Activated effector memory CD4-positive, alpha-beta T cell treated with Interleukin-2 at 50 U/mL for 16 hours (primary cell): ENCODE results near the gene PPP1R17.

ENCODE experiments used
- DNase-seq: peaks from one replicate; pipeline ENCODE4 v3.0.0-alpha.2; 2020

The PPP1R17 gene

DNA sequence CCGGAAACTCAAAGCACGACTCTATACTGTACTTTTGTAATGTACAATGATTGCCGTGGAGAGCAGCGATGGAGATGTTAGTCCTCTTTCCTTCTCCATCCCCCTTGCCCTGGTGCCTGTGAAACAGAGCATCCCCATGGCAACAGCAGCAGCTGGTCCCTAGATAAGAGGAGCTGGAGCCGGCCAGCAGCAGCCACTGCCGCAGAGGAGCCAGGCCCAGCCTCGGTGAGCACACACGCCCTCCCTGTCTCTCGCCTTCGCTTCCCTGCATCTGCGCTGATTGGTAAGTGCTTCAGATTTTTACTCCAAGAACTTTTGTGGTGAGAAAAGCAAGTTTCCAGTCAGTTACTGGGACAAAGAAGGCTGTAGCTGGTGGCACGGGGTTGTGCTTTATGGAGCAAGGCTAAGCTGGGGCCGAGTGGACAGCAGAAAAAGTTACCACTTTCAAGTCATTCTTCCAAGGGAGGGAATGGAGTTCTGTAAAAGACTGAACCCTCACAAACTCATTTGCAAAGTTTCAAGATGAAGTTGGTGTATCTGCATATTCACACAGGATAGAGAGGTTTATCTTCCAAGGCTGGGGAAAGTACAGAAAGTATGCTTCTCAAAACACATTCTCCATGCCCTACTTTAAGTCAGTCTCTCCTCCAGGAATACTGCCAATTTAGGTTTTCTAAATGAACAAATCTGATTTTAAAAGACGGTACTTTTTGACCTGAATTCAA is at the start of gene PPP1R17:
Gene PPP1R17, plus strand, starts transcription at position 192 of the 725 bp plus-strand sequence. CDS start 5,227 bp downstream, outside the sequence.
- DNase-seq: no peak

DNA sequence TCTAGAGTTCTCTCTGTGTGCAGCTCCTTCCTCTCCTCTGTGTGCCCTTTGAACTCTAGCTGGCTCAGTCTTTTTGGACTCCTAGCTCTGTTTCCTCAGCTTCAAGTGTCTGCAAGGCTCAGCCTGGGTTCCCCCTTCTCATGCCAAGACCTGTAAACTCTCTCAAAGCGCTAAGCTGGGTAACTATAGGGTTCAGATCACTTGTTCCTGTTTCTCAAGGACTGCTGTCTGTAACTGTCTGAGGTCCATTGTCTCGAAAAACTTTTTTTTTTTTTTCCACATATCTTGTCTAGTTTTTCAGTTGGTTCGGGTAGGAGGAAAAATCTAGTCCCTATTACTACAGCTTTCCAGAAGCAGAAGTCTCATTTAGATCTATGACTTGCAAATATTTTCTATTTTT is 46.6 kb upstream of the PPP1R17 start:
- DNase-seq: no peak

DNA sequence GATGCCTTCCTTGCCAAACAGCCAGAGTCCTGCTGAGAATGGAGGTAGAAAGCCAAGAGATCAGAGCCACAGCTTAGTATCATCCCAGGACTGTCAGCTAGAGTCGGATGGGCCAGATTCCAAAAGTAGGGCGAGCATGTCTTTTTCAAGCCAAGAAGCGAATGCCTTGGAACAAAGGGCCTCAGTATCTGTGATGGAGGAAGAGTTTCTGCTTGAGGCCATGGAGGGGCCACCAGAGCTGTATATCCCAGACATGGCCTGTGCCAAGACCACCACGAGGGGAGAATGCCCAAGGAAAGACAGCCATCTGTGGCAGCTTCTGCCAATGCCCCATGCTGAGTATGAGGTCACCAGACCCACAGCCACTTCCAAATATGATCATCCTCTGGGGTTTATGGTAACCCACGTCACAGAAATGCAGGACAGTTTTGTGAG is 44.3 kb upstream of the PPP1R17 start:
- no peak for DNase-seq

DNA sequence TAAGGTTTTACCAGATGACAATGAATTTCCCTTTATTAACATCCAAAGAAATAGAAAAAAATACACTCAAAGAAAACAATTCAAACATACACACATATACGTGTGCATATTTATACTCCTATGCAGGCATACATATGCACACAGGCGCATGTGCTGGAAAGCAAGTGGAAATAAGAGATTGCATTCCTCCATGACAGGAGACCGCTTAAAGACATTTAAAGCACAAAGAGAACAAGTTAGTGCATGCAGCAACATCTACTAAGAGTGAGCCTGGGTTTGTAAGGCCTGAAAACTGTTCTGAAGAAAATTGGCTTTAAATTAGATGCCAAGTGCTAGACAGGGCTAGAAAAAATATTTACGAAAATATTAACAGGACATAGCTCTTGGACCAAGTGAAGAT is 40.1 kb upstream of the PPP1R17 start:
- DNase-seq: no peak

DNA sequence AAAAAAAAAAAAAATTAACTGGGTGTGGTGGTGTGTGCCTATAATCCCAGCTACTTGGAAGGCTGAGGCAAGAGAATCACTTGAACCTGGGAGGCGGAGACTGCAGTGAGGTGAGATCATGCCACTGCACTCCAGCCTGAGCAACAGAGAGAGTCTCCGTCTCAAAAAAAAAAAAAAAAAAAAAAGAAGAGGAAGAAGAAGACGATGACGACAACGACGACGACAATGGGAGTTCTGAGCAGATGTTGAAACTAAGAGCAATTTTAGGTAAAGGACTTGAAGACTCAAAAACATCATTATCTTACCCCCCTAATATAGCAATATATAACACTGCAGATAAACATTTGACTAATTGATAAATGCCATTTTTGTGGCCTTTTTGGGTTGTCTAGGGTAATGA is 39.5 kb upstream of the PPP1R17 start:
- DNase-seq: no peak

DNA sequence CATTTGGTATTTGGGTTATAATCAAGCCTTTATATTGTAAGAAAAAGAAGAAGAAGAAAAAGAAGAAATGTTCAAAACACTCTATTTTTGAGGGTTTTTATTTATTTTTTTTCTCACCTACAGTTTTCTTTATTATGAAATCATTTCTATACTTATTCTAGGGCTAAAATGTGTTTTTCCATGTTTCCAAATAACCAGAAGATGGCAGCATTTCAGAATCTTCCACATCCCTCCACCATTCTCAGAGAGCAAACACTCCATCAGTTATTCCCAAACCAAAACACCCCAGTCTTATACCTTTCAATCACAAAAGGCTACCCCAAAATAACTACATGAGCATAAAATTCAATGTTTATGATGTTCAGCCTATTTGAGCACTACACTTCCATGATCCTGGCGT is 38.7 kb upstream of the PPP1R17 start:
- DNase-seq: no peak

DNA sequence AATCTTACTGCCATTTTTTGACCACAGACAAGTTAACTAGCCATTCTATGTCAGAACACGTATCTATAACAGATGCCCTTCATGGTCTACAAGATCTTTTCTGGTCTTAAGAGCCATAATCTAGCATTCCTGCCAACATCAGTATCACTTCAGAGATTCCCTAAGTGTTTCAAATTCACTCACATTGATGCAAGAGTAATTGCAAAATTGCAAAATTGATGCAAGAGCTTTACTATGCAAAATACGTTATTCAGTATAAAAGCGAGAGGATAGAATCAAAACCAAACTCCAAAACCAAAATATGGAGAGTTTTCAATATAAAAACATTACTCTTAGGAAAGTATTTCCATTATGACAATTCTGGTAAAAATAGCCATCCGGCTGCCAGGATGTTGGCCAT is 38.1 kb upstream of the PPP1R17 start:
- DNase-seq: no peak

DNA sequence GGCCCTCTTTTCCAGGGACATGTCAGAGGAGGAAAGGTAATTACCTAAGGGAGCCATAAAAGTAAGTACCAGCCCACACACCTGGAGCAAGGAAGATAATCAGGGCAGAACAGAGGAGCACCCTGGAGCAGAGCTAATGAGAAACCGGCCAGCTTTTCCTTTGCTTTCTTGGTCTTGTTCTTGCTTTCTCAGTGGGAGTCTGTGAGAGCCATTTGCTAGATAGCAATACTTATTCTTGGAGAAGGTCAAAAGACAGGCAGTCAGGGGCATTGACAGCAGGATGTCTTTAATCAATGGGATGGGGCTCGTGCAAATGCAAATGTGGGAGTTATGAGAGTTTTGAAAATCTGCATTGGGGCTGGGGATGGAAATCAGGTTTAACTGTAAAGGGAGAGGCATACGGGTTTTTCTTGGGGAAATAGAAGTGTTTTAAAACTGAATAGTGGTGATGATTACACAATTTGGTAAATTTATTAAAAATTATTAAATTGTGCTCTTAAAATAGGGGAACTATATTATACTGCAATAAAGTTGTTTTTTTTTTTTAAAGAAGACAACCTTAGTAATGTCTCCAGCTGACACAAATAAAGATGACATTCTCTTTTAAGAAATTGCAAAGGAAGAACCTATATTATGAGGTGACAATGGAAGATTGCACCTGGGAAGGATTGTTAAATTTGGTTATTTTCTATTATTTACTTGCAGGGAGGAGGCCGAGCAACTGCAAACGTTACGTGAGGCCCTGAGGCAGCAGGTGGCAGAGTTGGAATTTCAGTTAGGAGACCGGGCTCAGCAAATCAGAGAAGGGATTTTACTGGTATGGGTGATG is 35.6 kb upstream of the PPP1R17 start:
- DNase-seq: no peak

DNA sequence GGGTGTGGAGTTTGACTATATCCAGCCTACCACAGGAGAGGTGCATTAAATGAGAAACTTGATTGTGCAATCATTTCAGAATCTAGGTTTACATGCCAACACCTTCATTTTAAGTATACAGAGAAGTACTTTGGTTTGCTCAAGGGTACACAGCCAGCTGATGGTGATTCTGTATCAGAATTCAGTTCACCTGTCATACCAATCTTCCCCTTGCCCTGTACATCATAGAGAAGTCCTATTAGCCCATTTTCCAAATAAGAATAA is 35.0 kb upstream of the PPP1R17 start:
- DNase-seq: no peak

DNA sequence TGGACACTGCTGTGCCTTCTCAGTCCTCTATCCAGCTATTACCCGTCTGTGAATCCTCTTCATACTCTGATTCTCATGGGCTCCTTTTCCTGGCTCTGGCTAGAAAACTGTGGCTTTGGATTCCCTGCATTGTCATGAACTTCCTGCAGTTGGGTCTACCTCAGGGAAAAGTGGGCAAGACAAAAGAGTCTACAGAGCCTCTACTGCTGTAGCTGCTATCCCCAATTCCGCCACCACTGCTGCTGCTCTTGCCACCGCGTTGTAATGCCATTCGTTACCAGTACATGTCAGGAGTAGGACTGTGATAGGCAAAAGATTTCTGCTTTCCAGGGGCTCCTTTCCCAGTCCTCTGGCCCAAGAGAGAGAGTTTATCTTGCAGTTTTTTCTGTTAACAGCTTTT is 23.9 kb upstream of the PPP1R17 start:
- no peak for DNase-seq

DNA sequence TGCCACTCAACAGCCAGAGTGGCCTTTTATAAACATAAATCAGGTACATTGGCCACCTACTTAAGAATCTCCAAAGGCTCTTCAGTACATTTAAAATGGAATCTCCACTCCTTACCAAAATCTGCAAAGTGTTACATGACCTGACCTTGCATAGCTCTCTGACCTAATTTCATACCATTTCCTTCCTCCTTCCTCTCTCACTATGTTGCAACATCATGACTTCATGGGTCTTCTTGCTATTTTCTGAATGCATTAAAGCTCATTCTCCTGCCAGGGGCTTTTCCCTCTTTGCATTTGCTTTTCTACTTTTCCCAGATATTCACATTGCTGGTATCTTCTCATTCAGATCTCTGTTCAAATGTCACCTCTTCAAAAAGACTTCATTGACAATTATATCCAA is 22.1 kb upstream of the PPP1R17 start:
- no peak for DNase-seq

DNA sequence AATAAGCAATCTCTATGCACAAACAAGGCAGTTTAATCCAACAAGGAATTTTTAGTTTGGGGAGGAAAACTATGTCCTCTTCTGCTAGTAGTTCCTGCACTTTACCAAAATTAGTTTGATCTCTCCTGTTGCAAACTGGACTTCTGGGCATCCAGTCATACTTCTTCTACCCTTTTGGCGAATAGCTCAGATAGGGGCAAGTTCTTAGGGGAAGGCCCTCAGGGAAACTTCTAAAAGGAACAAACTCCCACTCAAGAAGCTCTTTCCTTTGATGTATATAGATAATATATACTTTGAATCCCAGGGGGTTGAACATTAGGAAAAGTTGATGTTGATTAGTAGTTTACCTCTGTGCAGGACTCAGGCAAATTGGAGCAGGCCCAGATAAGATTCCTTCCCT is 21.5 kb upstream of the PPP1R17 start:
- DNase-seq: no peak

DNA sequence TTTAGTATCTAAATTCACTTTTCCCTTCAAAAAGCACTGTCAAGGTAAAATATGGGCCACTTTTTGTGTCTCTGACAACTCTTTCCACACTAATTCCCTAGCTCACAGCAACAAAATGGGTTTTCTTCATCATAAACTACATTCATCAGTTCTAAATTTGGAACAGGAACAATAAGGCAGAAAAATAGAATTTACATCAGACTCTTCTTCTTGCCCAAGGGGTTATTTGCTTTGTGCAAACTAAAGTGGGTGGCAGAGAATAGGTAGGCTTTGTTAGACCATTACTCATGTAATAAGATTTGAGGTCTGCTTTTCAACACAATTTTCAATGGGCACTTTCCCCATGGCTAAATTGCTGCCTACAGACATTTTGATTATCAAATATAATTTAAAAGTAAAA is 17.6 kb upstream of the PPP1R17 start:
- no peak for DNase-seq

DNA sequence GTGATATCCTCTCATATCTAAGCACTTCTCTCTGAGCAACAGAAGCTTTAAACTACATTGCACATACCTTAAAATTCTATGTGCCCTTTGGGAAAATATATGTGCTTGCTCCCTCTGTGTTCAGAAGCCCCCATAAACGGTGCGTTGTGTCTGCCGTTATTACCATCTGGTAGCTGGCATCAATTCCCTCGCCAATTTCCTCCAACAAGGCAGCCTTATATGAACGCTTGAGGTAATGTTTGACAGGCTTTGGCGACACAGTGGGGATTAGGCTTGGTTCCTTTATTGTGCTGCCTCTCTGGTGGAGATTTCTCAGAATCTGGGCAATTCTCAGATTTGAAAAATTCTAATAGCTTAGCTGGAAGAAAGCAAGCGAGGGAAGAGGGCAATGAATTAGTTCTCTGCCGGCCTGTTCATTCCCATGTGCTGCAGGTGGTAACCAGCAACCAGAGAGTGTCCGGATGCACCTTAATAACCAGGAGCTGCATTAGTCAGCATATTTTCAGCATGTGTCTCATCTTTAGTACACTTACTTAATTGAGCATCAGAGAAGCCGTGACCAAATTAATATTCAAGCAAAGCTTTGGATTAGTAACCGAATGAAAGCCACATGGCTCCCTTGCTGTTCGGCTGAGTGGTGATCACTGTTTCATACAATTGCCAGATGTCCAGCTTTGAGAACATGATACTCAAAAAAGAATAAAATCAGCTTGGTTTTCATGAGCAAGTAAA is 7.3 kb upstream of the PPP1R17 start:
- DNase-seq: no peak

DNA sequence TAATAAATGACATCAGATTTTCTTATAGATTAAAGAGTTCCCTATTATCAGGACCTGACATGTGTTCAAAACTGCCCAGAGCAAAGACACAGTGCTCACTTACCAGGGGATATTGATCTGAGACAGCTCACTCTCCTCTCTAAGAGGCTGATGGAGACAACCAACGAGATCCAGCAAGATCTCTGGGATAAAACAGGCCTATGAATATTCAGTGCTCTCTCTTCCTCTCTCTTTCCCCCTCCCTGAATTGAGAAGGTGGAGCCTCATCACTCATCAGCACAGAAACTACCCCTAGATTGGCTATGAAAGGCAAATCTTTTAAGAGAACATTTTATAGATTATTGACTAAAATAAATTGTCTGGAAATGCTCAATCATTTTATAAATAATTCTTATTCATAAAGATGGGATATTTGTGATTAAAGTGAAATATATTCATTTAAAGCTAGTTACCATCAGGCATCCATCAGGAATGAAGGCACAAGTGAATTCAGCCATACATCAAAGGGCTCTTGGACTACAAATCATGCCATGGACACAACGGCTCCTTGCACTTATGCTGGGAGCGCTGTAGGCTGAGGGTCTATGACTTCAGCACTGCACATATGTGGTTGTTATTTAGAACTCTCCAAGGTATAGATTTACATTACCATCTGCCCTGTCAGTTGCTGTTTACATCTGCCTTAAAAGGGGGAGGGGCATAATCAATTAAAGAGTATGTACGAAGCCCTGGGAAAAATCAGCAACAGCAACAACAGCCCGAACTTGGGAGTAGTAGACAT is 3.4 kb upstream of the PPP1R17 start:
- DNase-seq: no peak

DNA sequence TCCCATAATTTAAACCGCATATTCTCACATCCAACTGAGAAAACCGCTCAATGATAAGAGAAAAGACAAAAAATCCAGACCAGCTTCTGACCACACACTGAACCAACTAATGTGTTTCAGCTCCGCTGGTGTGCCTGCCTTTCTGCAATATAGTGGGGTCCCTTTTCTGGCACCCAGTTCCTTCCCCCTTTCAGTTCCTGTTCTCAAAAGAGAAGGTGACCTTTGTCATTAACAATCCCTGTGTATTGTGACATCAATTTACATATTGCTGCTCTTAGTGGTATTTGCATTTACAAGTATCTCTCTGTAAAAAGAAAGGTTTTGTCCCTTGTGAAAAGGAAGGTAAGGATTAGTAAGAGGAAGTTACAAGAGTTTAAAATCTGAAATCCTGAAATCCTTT is 1.4 kb downstream of the PPP1R17 start:
- DNase-seq: no peak

DNA sequence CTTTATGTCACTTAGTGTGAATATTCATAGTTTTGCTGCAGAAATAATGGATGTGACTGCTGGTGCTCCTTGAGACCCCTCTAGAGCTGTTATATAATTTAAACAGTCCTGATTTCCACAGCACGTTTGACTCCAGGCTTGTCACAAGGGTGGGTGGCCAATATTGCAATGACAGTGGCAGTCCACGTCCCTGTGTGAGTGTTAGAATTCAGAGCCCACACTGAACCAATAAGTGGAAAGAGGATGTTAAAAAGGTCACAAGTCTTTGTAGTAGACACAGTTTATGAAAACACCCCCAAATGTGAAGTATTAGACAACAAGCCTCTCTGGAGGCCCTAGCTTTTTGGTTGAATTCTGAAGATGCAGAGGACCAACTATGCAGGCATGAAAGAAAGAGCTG is 2.0 kb downstream of the PPP1R17 start:
- no peak for DNase-seq

DNA sequence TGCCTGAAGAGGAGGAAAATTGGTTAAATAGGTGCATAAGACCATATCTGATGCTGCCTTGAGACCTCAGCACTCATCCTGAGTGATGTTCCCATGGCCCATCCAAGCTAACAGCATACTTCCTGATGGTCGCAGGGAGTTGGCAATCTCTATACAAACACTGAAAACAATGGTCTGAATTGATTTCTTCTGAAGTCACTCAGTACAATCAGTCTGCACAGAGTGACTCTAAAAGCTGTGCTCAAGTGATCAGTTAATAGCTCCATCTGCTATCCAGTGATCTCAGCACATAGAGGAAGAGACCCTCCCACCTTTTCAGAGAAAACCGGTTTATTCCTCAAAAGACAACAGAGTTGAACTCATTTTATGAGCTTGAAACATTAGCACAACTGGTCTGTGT is 3.9 kb downstream of the PPP1R17 start:
- no peak for DNase-seq

DNA sequence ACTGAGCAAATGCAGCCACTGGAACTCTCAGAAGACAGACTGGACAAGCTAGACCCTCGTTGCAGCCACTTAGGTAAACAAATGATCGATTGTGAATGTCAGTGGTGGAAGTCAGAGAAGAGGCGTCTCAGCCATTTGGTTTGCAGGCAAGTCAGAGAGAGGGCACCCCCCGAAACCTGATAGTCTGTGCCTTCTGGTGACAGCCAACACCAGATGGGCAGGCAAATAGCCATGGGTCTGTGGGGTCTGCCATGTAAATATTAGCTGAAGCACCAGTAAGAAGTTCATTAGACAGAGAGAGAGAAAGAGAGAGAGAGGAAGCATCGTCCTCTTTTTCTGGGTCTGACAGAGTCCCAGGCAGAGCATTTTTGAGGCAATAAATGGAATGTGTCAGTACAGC is 5.4 kb downstream of the PPP1R17 start:
- no peak for DNase-seq

DNA sequence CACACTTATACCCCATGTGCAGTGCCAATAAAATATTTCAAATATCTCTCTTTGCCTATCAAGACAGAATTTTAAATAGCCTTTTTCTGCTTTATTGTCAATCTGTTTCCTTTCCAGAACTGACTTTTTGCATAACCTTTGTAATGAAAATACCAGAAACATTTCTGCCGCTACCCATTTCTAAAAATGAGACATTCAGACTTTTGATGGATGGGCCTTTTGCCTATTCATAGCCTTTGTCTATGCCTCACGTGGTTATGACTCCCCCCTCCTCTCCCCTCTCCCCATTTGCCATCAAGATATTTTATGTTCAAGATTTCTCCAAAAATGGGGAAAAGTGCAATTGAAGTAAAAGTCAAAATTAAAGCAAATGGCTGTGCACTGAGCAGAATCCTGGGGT is 5.9 kb downstream of the PPP1R17 start:
- DNase-seq: no peak

DNA sequence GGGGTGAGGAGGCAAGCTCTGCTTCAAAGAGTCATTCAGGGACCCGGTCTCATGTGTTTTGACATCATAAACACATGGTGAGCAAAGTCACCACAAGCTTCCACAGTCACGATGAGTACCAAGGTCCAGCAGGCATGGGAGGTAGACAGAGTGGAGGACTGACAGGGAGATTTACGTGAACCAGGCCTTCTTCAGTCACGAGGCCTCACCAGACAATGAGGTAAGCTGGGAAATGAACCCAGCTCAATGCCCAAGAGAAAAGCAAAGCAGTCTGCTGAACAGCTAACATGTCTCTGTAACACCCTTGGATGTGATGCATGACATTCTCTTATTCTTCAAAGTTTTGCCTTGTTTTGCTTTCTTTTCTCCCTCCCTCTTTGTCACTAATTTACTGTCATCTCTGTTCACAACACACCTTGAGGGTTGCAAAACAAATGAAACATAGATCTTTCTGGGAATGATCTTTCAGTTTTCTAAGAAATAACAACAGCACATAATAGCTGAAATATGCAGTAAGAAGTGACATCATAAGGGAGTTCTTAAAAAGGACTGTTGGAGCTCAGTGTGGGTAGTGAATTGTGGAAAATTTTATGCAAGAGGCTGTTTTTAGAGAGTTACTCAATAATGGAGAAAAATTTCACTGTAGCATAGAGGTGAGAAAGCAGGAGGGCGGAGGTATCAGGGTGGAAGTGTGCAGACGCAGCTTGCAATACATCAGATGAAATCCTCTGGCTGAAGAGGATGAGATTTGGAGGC is 9.0 kb downstream of the PPP1R17 start:
- DNase-seq: no peak

DNA sequence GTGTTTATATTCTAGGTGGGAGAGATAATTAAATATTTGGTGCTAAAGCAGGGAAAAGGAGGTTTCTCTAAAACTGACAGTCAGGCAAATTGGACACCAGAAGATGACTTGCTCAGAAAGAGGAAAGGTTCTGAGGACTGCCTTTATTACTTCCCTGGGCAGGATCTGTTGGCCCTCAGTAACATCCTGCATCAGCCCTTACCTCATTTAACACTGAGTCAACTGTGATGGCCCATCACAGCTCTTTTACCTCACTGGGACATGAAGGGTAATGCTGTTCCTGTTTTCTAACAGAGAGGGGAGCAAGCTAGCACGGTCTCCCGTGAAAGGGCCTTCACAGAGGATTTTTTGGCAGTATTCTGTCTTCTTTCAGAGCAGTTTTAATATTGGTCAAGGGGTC is 12.0 kb downstream of the PPP1R17 start:
- no peak for DNase-seq

DNA sequence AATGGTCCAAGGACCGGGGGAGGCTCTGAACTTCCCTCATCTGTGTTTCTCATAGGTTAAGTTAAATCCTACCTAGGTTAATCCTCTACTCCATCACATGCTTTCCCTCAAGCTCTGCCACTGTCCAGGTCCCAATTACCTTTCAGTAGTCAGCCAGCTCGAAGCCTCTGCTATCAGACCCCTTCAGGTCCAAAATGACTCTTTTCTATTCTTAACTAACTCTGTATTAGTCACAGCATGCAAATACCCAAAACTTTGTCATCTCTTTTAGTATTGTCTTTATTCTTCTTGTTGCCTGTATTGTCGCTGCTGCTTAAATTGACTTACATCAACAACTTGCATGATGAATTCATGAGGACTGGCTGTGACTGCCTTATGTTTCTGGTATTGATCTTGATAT is 15.3 kb downstream of the PPP1R17 start:
- no peak for DNase-seq
